GM20431 (cell line): ENCODE measurements around the gene NEB.
"Not testable (repeated sequence)": the region's sequence is repeated elsewhere in the genome, so short reads cannot be mapped to it uniquely, and the experiment has no call there.

ENCODE experiments used
- in situ Hi-C: fragments of 300-500 bp; cut with MseI, MboI; formaldehyde crosslinking; loops from one replicate; pipeline ENCODE4 v1.15.0; 2020; ENCODE audit warnings: low sequenced_read_pairs; ENCODE audit not compliant: unreplicated experiment

NEB gene

DNA sequence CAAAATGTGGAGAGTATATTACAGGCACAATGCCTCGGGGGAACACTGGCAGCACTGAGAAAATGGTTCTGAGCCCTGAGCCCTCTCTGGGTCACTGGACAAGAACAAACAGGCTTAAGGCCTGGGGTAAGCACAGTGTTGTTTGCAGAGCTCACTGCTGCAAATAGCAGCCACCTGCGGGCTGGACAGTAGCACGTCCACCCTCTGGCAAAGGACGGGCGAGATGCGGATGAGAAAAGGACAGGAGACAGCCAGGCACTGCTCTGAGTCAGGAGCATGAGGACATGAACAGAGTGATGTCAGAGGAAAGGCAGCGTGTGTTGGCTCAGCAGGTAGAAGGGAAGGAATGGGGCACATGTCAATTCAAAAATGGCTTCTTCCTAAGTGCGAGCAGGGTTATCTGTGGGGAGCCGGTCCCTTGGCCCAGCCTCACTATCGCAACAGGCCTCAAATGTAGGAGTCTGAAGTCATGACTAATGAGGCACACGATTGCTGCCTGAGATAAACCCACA is 25.9 kb upstream of the NEB start:
- in situ Hi-C loops: no loop called here

DNA sequence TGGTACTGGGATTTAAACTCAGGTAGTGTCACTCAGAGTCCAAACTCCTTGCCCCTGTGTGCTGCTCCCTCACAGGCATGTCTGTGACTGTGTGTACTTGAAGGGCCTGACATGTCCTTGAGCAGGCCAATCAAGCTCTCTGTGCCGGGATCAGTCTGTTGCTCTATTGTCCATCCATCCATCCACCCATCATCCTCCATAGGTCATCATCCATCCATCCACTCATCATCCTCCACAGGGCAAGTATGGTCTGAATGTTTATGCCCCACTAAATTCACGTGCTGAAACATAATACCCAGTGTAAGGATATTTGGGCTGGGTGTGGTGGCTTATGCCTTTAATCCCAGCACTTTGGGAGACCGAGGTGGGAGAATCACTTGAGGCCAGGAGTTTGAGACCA is 24.5 kb upstream of the NEB start:
- in situ Hi-C loops: no loop called here

DNA sequence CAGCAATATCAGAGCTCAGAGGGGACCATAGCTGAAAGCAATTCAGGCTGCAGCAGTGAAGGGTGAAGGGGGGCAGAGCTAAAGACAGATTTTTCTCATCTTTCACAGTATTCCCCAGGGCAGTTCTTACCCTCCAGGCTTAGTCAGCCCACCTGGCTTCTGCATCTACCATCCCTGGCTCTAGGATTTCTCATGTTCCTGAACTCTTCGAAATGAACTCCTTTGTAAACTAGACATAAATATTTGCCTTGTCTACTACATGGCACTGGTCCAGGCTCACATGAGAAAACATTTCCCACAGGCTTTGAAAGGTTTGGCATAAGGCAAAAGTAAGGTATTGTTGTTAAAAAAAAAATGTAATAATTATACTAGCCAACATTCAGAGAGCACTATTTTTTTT is 23.6 kb upstream of the NEB start:
- in situ Hi-C loops: no loop called here

DNA sequence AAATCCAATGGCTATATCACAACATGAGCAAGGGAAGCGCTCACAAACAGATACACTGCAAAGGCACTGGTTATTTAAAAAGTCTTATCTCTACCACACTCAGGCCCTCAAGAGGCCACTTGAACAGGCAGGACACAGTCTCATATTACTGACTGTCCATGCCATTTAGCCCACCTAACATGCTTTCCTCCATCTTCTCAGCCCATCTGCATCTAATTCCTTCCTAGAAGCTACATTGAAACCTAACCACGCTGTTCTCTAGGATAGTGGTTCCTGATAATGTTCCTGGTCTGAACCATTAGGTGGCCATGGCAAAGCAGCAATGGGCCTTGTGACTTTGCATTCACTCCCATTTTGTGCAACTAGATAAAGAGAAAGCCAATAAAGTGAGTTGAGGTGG is 22.5 kb upstream of the NEB start:
- in situ Hi-C loops: no loop called here

DNA sequence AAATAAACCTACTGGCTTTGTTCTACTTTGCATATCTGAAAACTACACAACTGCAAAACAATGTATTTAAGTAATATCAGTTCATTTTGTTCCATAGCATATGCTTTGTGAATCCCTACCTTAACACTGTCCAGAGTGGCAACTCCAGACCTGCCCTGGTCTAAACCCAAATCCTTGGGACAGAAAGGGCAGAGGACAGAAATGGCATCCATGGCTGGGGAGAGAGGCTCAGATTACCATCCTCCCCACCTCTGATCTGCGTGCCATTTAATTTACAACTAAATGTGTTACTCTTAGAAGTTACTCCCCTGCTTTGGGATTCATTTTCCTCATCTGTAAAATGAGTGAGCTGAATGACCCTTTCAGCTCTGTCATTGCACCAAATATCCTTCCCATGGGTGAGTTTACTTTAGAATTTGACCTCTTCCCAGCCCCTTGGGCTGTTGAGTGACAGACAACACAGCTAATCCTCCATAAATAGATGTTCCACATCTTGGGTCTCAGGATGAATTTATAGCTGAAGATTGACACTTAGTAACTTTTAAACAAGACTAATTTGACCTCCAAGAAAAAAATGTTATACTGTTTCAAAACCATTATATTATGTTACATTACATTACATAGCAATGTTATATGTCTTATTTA is 20.1 kb upstream of the NEB start:
- in situ Hi-C loops: no loop called here

DNA sequence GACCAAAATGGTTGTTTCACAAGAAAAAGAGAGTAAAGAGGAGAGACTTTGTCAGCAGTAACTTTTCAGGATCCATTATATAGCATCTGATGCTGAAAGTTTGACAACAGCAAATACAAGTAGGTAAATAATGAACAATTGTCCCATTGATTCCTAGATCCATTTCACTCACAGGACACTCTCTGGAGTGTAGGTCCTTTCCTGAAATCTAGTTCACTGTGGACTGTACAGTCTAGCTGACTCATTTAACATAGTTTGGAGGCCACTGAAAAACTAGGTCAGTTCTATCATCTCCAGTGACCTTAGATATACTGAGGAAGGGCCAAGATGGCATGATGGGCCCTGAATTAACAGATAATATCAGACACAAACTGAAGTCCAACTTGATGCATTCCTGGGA is 19.3 kb upstream of the NEB start:
- in situ Hi-C loops: no loop called here

DNA sequence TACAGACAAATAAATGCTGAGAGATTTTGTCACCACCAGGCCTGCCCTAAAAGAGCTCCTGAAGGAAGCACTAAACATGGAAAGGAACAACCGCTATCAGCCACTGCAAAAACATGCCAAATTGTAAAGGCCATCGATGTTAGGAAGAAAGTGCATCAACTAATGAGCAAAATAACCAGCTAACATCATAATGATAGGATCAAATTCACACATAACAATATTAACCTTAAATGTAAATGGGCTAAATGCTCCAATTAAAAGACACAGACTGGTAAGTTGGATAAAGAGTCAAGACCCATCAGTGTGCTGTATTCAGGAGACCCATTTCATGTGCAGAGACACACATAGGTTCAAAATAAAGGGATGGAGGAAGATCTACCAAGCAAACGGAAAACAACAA is 11.0 kb upstream of the NEB start:
- in situ Hi-C loops: not testable (repeated sequence)

DNA sequence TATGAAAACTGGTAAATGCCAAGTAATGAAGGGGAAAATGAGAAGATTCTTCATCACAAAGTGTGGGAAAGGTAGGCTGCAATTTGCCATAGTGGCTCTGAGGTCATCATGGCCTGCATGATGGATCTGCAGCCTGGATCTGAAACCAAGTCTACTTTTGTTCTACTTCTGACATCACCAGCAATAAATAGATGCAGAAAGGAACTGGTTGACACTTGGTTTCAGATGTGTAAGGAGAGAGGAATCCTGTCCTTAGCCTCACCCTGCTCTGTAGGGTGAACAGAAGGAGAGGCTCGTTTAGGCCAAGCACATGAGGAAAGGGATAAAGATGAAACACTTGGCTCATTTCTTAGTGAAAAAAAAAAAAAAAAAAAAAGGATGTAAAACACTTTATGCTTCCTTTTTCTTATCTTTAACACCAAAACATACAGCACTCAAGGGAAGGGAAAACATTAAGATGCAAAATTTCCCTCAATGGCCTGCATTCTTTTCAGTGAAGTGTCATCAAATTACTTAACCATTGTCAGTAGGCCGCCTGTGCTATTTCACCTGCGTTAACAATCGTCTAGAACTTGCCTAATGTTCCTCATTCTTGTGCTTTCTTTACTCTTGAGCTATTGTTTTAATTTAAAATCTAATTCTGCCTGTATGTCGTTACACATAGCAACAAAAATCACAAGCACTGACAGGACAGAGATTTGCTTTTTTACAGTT is 3.9 kb downstream of the NEB start:
- in situ Hi-C loops: no loop called here

DNA sequence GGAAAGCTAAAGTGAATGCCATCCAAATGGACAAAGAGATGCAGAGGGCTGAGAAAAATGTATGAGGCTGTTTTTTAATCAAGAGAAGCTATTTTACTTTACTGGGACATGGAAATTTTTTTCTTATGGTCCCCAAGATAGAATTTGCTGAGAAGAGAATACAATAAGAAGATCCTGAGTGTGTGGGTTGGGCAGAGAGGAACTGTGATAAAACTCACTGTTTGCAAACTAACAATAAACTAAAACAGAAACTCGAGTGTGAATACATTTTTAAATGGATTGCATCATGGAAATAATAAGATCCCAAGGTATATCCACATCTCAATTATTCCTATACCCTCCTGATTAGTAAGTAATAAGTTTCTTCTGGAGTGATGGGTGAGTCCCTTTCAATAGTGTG is 4.4 kb downstream of the NEB start:
- in situ Hi-C loops: no loop called here

DNA sequence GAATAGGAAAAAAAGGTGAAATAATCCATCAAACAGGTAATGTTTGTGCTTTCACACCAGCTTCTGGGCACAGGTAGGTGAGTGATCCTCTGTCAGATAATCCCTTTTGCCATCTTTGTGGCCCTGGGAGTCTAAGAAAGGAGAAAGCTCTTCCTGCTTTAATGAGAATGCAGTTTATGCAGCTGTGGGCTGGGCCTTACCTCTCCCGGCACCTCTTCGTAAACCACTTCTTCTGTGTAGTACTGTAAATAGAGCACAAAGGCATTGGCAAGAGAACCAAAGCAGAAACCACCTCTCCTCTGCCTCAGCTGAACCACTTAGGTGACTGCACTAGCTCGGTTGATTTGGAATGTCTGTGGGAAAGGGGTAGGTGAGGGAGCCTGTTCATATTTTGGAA is 4.9 kb downstream of the NEB start:
- in situ Hi-C loops: no loop called here

DNA sequence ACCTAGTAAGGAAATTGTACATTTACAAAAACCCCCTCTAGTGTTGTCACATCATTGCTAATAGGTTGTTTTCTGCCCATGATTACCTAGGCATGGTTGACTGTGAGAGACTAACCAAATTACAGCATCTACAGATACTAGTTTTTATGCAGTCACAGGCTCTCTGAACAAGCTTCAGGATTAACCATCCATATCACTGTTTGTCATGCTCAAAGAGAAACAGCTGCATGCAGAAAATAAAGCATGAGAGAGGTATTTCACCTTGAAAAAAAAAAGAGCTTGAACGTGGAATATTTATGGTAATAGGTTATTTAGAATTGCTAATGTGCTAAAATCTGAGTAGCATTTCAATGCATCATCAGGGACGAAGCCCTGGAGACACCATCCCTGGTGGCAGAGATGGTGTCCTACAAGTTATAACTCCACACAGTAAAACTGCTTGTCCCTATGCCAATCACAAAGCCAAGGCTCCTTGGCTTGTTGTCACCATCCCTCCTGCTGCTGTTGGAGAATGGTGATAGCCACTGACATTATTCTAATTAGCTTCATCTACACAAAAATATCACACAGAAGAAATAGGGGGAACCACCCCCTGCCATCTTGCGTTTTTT is 5.4 kb downstream of the NEB start:
- in situ Hi-C loops: no loop called here

DNA sequence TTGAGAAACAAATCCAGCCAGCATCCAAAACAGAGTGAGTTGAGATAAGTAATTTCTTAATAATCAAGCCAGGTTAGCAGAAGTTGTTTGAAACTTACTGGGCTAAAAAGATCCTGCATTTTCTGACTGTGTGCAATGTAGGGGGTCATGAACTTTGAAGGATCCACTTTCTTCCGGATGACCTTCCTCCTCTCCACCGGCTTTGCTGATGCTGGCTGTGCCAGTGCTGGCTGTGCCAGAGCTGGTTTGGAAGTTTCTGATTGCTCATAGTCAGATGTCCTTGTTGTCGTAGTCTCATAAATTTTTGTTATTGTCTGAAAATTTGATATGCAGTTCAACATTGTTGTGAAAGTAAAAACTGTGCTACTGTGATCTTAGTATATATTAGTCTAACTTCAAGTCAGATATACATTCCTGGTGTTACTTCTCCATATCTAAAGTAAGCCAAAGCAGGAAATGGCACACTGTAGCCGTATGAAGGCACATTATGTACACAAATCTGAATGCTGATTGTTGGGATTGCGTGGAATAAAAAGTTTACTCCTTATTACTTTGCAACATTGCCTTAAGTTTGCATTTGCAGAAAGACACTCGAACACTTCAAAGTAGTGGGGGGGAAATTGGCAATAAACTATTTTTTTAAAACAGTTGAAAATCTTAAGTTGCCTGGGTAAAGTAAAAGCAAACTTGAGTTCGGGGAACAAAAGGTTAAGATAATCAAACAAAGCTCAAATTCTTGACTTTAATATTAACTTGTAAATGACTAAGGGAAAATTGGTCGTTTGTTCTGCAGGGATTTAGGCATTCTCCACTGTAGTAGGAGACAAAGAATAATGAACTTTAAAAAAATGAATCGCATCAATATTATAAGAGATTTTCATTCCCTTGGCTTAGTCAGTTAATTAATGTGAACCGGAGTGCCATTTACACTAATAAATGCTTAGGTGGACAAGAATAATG is 6.4 kb downstream of the NEB start:
- in situ Hi-C loops: no loop called here

DNA sequence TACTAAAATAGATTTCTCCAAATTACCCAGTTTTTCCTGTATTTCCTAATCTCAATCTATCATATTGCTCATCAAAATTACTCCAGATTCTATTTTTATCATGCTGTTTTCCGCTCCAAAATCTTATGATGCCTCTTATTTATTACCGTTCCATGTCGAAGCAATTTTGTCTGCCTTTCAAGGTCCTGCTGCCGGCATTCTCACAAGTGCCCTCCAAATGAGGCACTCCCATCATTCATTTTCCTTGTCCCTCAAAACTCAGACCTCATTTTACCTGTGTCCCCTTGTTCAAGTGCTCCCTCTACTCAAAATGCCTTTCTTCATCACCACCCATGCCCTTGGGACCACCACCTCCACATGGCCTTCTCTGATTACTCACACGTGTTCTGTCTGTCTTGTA is 13.1 kb downstream of the NEB start:
- in situ Hi-C loops: no loop called here

DNA sequence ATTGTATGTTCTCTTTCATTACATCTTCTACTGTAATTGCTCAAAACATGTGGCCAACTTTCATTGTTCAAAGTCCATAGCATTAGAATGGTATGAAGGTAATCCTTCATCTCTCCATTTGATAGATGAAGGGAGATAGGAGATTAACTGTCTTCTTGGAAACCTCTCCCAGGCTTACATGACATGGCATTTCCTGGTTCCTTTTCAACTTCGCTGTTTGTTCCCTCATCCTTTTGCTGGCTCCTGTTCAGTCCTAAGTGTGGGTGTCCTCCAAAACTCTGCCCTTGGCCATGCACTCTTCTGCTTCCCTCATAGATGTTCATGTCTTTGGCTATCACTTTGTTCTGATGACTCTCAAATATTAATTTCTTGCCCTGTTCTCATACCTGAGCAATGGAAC is 13.8 kb downstream of the NEB start:
- in situ Hi-C loops: no loop called here

DNA sequence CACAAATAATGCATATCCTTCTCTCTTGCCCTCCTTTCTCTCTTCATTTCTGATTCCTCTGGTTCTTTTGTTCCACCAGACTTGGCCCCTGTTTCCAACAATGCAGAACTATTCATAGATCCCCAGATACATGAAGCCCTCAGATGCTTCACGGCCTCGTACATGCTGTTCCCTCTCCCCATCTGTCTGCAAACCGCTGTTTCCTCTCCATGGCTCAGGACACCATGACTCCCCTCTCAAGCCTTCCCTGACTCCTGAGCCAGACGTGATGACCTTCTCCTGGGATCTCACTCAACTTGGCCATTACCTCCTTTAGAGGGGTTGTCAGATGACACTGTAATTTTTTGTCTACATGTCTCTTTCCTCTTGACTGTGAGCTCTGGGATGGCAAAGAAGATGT is 15.5 kb downstream of the NEB start:
- in situ Hi-C loops: no loop called here

DNA sequence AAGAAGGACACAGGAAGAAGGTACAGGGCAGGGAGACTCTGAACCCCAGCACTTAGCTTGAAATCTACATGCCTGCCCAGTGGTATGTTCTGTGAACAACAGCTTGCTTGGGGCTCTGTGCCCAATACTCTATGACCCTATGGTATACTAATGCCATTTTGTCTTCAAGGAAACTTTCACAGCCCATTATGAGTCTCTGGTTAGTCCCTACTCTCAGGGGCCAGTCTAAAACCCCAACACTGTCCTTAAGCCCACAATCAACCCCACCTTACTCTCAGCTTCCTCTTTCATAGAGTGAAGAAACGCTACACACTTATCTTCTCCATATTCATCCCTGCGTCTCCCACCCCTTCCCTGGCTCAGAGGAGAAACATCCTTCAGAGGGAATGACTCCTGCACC is 16.0 kb downstream of the NEB start:
- in situ Hi-C loops: no loop called here

DNA sequence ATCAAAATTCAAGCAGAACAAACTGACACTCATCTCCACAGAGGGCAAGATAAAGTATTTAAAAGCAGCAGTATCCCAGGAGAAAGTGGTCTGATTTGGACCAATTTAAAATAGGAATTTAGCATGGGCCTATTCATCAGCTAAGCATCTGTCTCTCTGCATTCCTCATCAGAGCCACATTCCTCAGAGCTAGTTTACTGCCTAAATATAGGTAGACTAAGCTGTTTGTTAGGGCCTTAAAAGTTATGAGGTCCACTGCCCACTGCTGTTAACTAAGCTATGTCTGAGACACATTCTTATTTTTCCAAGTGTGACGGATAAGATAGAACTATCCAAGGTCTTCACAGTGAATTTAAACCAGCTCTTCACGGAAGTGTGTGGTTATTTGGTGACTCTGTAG is 17.6 kb downstream of the NEB start:
- in situ Hi-C loops: no loop called here

DNA sequence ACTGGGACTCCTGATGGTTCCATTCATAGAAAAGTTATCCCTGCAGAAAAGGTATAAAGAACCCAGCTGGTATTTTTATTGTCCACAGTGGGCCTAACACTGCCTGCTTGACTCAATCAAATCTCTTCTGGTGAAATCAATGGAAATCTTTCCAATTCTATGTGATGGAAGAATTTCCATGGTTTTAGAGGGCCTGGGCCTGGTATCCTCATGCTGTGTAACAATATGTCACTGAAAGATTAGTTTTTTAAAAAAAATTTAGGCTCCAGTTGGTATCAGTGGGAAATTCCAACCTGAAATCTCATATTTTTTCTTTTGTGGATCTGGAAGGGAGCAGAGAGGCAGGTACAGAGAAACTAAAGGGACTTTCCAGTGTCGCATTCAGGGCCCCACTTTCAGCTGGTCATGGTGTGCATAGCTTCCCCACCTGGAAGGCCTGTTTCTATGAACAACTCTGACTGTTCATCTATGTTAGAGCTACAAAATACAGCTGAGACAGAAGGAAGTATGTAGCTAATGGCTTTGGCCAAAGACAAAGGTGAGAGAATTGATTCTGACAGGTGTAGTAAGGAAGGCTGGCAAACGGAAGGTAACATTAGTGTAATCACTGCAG is 20.9 kb downstream of the NEB start:
- in situ Hi-C loops: no loop called here

DNA sequence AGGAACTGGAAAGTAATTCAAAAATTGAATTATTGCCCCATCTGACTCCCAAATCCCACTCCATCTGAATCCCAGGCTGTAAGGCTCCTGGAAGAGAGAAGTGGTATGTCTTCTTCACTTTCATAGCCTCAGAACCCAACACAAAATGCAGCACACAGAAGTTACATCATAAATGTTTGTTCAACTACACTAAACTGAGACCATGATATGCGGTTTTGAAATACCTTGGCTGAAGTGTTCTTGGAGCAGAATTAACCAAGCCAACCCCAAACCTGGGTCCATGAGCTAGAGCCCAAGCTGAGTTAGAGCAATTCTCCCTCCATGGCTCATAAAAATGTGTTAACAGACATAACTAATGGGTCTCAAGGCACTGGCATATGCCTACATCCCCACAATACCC is 23.3 kb downstream of the NEB start:
- in situ Hi-C loops: no loop called here

DNA sequence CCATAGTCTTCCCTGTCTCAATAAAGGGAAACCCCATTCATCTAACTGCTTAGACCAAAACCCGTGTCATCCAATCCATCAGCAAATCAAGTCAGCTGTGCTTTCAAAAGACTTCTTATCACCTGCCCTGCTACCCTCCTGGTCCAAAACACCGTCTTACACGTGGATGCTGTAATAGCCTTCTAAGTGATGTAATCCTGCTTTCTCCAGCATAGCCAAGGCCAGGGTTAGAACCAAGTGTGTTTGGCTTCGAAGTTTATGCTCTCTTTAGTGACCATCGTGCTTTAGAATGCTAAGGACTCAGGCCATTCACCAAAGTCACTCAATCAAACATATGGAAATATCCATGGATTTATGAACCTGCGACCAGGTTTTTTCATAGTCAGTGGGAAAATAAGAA is 25.5 kb downstream of the NEB start:
- in situ Hi-C loops: no loop called here
